PFSK-1 (cell line): ENCODE measurements around the gene HIC1.

Source experiments
- FOXP2 ChIP-seq: optimal IDR thresholded peaks from 2 replicates; pipeline ENCODE3; 2011; ENCODE audit warnings: borderline replicate concordance, control low read depth, inconsistent platforms; ENCODE audit not compliant: insufficient read depth; ENCODE audit errors: extremely low read length, extremely low read depth
- POLR2AphosphoS5 ChIP-seq: IDR thresholded peaks from 2 replicates; pipeline ENCODE4 v1.6.1; 2012; ENCODE audit warnings: low read depth, mild to moderate bottlenecking, control low read depth, low read length, moderate library complexity
- SIN3A ChIP-seq: IDR thresholded peaks from 2 replicates; pipeline ENCODE4 v1.6.1; 2012; ENCODE audit warnings: mild to moderate bottlenecking, low read length, moderate library complexity, borderline replicate concordance; ENCODE audit not compliant: insufficient read depth
- TAF1 ChIP-seq: IDR thresholded peaks from 2 replicates; pipeline ENCODE4 v1.6.1; 2012; ENCODE audit warnings: low read length, control low read depth, borderline replicate concordance; ENCODE audit not compliant: insufficient read depth
- TF ChIP-seq, protein P1 (sequence below), 2 experiments: IDR thresholded peaks; 2 replicates each; pipeline versions ENCODE4 v1.6.1 to v1.8.0; 2011 to 2012; ENCODE audit warnings: low read depth in 2 of 2, low read length in 2 of 2, control low read depth in 1 of 2, inconsistent platforms in 1 of 2, mild to moderate bottlenecking in 1 of 2, moderate library complexity in 1 of 2; ENCODE audit not compliant: insufficient read depth in 1 of 2

The HIC1 gene

GRCh38 chr17:2018716-2019510 is 36.0 kb upstream of the HIC1 start:
- TF ChIP-seq TAF1, result no peak
- TF ChIP-seq SIN3A, result no peak
- TF ChIP-seq POLR2AphosphoS5, result no peak
- TF ChIP-seq, protein P1, sequence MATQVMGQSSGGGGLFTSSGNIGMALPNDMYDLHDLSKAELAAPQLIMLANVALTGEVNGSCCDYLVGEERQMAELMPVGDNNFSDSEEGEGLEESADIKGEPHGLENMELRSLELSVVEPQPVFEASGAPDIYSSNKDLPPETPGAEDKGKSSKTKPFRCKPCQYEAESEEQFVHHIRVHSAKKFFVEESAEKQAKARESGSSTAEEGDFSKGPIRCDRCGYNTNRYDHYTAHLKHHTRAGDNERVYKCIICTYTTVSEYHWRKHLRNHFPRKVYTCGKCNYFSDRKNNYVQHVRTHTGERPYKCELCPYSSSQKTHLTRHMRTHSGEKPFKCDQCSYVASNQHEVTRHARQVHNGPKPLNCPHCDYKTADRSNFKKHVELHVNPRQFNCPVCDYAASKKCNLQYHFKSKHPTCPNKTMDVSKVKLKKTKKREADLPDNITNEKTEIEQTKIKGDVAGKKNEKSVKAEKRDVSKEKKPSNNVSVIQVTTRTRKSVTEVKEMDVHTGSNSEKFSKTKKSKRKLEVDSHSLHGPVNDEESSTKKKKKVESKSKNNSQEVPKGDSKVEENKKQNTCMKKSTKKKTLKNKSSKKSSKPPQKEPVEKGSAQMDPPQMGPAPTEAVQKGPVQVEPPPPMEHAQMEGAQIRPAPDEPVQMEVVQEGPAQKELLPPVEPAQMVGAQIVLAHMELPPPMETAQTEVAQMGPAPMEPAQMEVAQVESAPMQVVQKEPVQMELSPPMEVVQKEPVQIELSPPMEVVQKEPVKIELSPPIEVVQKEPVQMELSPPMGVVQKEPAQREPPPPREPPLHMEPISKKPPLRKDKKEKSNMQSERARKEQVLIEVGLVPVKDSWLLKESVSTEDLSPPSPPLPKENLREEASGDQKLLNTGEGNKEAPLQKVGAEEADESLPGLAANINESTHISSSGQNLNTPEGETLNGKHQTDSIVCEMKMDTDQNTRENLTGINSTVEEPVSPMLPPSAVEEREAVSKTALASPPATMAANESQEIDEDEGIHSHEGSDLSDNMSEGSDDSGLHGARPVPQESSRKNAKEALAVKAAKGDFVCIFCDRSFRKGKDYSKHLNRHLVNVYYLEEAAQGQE (IDR thresholded peaks at IDR 0.05; ENCODE audit: insufficient read depth in 1 of 2, low read depth in 2 of 2, low read length in 2 of 2), result no peak
- no peak for TF ChIP-seq FOXP2

- TF ChIP-seq POLR2AphosphoS5, result no peak
These were observed 35.2 kb upstream of the HIC1 start for GRCh38 chr17:2019723-2020122.

- TF ChIP-seq, protein P1 (IDR thresholded peaks at IDR 0.05; ENCODE audit: insufficient read depth in 1 of 2, low read depth in 2 of 2, low read length in 2 of 2), result no peak
- no peak for TF ChIP-seq SIN3A
- no peak for TF ChIP-seq FOXP2
- no peak for TF ChIP-seq POLR2AphosphoS5
- no peak for TF ChIP-seq TAF1
These were observed 34.2 kb upstream of the HIC1 start for GRCh38 chr17:2020721-2021120.

DNA sequence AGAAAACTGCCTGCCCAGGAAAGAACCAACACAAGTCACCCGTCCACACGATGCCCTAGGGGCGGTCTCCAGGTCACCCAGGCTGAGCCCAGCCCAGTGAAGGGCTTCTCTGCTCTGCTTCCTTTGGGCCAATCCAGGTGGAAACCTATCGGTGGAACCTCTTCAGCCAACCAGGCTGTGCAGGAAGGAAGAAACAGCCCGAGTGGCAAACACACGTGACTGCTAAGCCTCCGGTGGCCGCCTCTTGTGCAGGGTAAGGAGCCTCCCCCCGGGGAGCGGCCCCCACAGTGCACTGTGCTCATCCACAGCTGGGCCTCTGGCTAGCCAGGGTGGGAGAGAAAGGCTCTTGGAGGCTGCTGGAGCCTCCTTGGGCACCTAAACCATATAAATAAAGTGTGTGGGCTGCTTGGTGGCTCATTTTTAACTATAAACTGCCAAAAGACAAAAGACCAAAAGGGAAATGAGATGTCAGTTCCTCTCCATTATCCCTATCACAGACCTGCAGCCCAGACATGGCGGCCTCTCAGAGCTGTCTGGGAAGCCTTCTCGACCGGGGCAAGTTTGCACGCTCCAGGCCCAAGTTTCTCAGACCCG is 32.2 kb upstream of the HIC1 start:
- TF ChIP-seq SIN3A (no peak), FOXP2 (no peak), POLR2AphosphoS5 (no peak), TAF1 (no peak)
- TF ChIP-seq, protein P1 (IDR thresholded peaks at IDR 0.05; ENCODE audit: insufficient read depth in 1 of 2, low read depth in 2 of 2, low read length in 2 of 2), result no peak

GRCh38 chr17:2023256-2023655 is 31.6 kb upstream of the HIC1 start:
- no peak for TF ChIP-seq SIN3A
- TF ChIP-seq FOXP2, result no peak
- no peak for TF ChIP-seq POLR2AphosphoS5
- no peak for TF ChIP-seq TAF1
- TF ChIP-seq, protein P1 (IDR thresholded peaks at IDR 0.05; ENCODE audit: insufficient read depth in 1 of 2, low read depth in 2 of 2, low read length in 2 of 2), result no peak
